AG04450 (cell line): Measurements from ENCODE around the gene KRTAP10-2. TPM values are rescaled to one million over a fixed set of nuclear protein-coding genes. Genes with fewer than 3 reads are reported as not detected.

ENCODE experiments used
- CTCF ChIA-PET: fragments of 300-600, 350-600 bp; formaldehyde crosslinking; extraction: SDS; loops from one replicate; lab custom pipeline; 2022; ENCODE audit warnings: antibody characterized with exemption, inconsistent platforms; lab: Charles Lee
- POLR2A ChIA-PET: fragments of 350-600 bp; formaldehyde crosslinking; extraction: SDS; loops from one replicate; lab custom pipeline; 2021; ENCODE audit warnings: antibody characterized with exemption, inconsistent platforms; lab: Yijun Ruan, JAX
- DNase-seq: peaks from one replicate; pipeline ENCODE4 v3.0.0-alpha.2; 2011; ENCODE audit warnings: low read depth, low spot score
- H3K27ac ChIP-seq: one replicate; pipeline ENCODE4 v1.5.1; 2012; ENCODE audit warnings: low read depth, low read length, control low read depth
- H3K27me3 ChIP-seq: one replicate; pipeline ENCODE4 v1.6.0; 2012; ENCODE audit warnings: low read length; ENCODE audit not compliant: control insufficient read depth, insufficient read depth
- H3K4me3 ChIP-seq: 2 replicates; pipeline ENCODE4 v1.5.1; 2011; ENCODE audit warnings: mild to moderate bottlenecking, low read depth, low read length, control low read depth
- H3K9me3 ChIP-seq: 2 replicates; pipeline ENCODE4 v1.5.1; 2012; ENCODE audit warnings: low read length; ENCODE audit not compliant: control insufficient read depth, insufficient read depth
- CTCF ChIP-seq: IDR thresholded peaks from 2 replicates; pipeline ENCODE4 v1.5.1; 2011; ENCODE audit warnings: low read depth, low read length, control low read depth, inconsistent platforms
- polyA plus RNA-seq: library from polyadenylated mRNA; depleted of rRNA; stranded (reverse); fragments of >200 nt; gene quantifications from 2 replicates; pipeline ENCODE4 v1.2.3, GENCODE V29; 2011

KRTAP10-2 gene
- polyA plus RNA-seq, 1 experiment, result not detected

DNA sequence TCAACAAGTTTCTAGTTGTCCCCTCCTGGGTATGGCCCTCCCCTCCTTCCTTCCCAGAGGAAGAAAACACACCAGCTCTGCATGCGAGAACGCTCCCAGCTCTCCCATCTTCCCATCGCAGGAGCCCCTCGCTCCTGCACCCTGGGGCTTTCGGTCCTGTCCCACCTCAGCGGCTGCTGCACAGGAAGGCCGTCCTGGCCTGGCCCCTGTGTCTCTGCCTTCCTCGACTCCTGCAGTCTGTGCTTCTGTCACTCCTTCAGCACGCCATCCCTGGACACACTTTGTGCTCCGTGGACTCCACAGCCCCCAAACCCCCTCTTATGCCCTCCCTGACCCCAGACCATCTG is 34.5 kb downstream of the KRTAP10-2 start:
- TF ChIP-seq CTCF, result no peak
- no peaks in the 10 kb centered on the region for H3K27me3 ChIP-seq
- H3K9me3 ChIP-seq, result peaks cover 51% of the 10 kb centered on the region
- POLR2A ChIA-PET, result no interaction called here
- no peak for DNase-seq
- H3K4me3 ChIP-seq, result no peak overlapping the region
- no peak overlapping the region for H3K27ac ChIP-seq
- CTCF ChIA-PET, result no interaction called here

DNA sequence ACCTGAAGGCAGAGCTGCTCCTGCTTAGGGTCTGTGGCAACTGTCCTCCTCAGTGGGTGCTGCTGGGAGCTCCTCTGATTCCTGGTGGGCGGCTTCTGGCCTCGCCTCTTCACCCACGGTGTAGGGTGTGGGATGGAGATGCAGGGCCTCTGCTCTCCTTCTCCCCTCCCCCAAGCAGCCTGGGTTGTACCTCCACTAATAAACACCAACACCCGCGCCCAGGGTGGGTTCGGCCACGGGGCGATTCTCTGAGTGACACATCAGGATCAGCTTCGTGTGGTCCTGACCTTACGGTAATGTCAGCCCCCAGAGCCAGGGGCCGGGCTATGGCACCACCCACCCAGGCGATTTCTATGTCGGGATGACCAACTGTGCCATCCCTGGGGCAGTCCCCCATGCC is 35.0 kb downstream of the KRTAP10-2 start:
- Histone ChIP-seq H3K9me3 (peaks cover 46% of the 10 kb centered on the region), H3K27ac (no peak overlapping the region), H3K4me3 (no peak overlapping the region), H3K27me3 (no peaks in the 10 kb centered on the region)
- no peak for TF ChIP-seq CTCF
- DNase-seq, result no peak
- CTCF ChIA-PET, result interaction anchor here (0.9 kb wide), 1 partner anchor 277 kb away, joined by 3 read pairs; no protein-coding TSS in a partner anchor
- POLR2A ChIA-PET, result no interaction called here

- POLR2A ChIA-PET, result no interaction called here
- Histone ChIP-seq H3K27ac (no peak overlapping the region), H3K4me3 (no peak overlapping the region), H3K9me3 (peaks cover 39% of the 10 kb centered on the region), H3K27me3 (no peaks in the 10 kb centered on the region)
- DNase-seq, result no peak
- no peak for TF ChIP-seq CTCF
- CTCF ChIA-PET, result interaction anchor here (0.9 kb wide), 1 partner anchor 278 kb away, joined by 3 read pairs; no protein-coding TSS in a partner anchor
Observed at GRCh38 chr21:44515359-44516165, 35.7 kb downstream of the KRTAP10-2 start.

GRCh38 chr21:44514746-44515358 is 36.5 kb downstream of the KRTAP10-2 start:
- no peak overlapping the region for H3K4me3 ChIP-seq
- CTCF ChIA-PET, result no interaction called here
- POLR2A ChIA-PET, result no interaction called here
- peaks cover 32% of the 10 kb centered on the region for H3K9me3 ChIP-seq
- TF ChIP-seq CTCF, result no peak
- H3K27me3 ChIP-seq, result no peaks in the 10 kb centered on the region
- no peak overlapping the region for H3K27ac ChIP-seq
- DNase-seq, result no peak

GRCh38 chr21:44514218-44514520 is 37.1 kb downstream of the KRTAP10-2 start:
- no peak overlapping the region for H3K27ac ChIP-seq
- H3K27me3 ChIP-seq, result no peaks in the 10 kb centered on the region
- POLR2A ChIA-PET, result no interaction called here
- H3K4me3 ChIP-seq, result no peak overlapping the region
- peaks cover 25% of the 10 kb centered on the region for H3K9me3 ChIP-seq
- no peak for TF ChIP-seq CTCF
- no peak for DNase-seq
- CTCF ChIA-PET, result no interaction called here
